GM12874 (cell line): ENCODE results near the gene METRNL.

Source experiments
- CTCF ChIP-seq: IDR thresholded peaks from 2 replicates; pipeline ENCODE4 v1.5.1; 2011; ENCODE audit warnings: low read depth, mild to moderate bottlenecking, control low read depth, low read length, moderate library complexity; ENCODE audit not compliant: insufficient read depth

METRNL gene

GRCh38 chr17:83097831-83098230, 18.4 kb downstream of the METRNL start:
- no peak for TF ChIP-seq CTCF

- no peak for TF ChIP-seq CTCF
Observed at GRCh38 chr17:83098241-83099085, 19.1 kb downstream of the METRNL start.

GRCh38 chr17:83099086-83099555, 19.7 kb downstream of the METRNL start:
- TF ChIP-seq CTCF, result no peak

GRCh38 chr17:83099570-83100181, 20.3 kb downstream of the METRNL start:
- TF ChIP-seq CTCF, result no peak

GRCh38 chr17:83100220-83100852, 20.9 kb downstream of the METRNL start:
- TF ChIP-seq CTCF, result no peak

GRCh38 chr17:83100853-83101391, 21.5 kb downstream of the METRNL start:
- TF ChIP-seq CTCF, result no peak
